HG03159 (cell line): ENCODE results near the gene IL23A.

Source experiments
- ATAC-seq: cut with Tn5 transposase; IDR thresholded peaks from one replicate; pipeline ENCODE4 v1.9.1; 2021; ENCODE audit warnings: mild to moderate bottlenecking, moderate library complexity; ENCODE audit not compliant: unreplicated experiment

IL23A gene

DNA sequence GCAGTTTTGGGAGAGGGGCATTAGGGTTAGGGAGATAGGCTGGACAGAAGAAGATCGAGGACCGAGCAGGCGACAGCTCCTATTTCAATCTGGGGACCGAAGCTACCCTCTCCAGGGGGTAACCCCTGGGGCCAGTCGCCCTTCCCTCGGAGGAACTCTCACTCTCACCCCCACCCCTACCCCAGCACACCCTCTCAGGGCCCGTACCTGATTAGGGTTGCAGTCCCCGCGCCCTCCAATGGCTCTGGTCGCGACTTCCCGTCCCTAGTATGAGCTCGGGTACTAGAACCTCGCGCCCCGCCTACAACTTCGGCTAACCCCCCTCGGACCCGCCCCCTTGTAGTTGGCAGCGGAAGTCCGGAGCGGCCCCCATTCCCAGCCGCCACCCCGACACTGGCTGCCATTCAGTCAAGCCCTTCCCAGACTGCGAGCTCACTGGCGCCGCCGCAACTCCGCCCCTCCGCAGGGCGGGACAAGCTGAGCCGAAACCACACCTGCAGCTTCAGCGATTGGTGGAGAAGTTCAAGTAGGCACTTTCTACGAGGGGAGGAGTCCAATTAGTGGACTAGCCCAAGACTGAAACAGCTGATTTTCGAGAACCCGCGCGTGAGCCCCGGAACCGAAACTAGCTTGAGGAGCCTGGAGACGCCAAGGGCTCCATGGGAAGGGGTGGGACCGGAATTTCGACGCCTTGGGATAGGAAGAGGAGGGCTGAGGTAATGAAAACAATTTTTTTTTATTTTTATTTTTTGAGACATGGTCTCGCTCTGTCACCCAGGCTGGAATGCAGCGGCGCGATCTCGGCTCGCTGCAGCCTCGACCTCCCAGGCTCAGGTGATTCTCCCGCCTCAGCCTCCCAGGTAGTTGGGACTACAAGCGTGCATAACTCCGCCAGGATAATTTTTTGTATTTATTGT lies 21.4 kb downstream of the IL23A start, which contains the start of gene STAT2:
Gene STAT2 (minus strand): TSS at position 257 of the 917 bp plus-strand sequence. CDS start 3,536 bp downstream, outside the sequence.
- ATAC-seq, result peak; percentile 95

GRCh38 chr12:56361487-56362129 lies 22.9 kb downstream of the IL23A start:
- ATAC-seq, result no peak

GRCh38 chr12:56362130-56363059 lies 23.7 kb downstream of the IL23A start, which contains the start of gene APOF:
APOF (minus strand) TSS chr12:56362857; CDS start chr12:56362745, 112 bp downstream.
- ATAC-seq, result no peak

DNA sequence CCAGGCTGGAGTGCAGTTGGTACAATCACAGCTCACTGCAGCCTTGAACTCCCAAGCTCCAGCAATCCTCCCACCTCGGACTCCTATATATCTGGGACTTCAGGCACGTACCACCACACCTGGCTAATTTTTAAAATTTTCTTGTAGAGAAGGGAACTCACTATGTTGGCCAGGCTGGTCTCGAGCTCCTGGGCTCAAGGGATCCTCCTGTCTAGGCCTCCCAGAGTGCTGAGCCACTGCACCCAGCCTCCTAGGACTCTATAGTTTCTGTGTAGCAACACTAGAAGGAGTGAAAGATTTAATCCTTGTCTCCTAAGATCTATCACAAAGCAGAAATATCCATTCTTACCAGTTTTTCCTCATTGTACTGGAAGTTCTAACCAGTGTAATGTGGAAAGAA lies 28.3 kb downstream of the IL23A start:
- ATAC-seq, result no peak

- ATAC-seq, result no peak
These were observed 34.8 kb downstream of the IL23A start for GRCh38 chr12:56373515-56373914.

GRCh38 chr12:56374726-56375597 lies 36.3 kb downstream of the IL23A start:
- ATAC-seq, result peak; percentile 37

DNA sequence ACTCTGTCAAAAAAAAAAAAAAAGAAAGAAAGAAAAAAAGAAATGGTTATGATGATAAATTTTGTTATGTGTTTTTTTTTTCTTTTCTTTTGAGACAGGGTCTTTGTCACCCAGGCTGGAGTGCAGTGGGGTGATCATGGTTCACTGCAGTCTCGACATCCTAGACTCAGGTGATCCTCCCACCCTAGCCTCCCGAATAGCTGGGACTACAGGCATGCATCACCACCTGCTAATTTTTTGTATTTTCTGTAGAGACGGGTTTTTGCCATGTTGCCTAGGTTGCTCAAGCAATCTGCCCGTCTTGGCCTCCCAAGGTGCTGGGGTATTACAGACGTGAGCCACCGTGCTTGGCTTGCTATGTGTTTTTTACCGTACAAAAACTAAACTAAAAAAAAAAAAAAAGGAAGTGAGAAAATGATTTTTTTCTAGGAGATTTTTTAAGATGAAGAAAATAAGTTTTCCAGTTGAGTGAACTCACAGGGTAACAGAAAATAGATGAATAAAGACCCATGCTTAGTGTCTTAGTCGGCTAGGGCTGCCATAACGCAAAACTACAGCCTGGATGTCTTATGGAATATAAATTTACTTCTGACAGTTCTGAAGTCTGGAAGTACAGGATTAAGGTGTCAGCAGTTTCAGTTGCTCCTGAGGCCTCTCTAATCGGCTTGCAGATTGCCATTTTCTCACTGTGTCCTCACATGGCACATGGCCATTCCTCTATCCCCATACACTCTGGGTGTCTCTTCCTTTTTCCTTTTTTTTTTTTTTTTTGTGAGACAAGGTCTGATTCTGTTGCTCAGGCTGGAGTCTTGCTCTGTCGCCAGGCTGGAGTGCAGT lies 37.1 kb downstream of the IL23A start:
- peak; percentile 74 for ATAC-seq

GRCh38 chr12:56377310-56377988 lies 38.8 kb downstream of the IL23A start:
- ATAC-seq, result no peak

DNA sequence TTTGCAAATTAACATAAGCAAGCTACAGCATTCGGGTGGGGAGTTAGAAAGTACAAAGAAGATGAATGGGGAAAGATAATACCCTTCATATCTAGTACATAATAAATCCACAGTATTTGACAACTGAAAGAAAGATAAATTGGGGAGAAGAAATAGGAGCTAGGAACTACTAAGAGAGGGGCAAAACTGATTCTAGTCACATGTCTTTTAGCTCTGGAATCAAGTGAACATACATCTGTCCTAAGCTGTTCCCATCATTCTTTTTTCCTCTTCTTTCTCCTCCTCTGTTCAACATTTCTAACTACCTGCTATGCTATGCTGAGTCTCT lies 39.3 kb downstream of the IL23A start:
- no peak for ATAC-seq

DNA sequence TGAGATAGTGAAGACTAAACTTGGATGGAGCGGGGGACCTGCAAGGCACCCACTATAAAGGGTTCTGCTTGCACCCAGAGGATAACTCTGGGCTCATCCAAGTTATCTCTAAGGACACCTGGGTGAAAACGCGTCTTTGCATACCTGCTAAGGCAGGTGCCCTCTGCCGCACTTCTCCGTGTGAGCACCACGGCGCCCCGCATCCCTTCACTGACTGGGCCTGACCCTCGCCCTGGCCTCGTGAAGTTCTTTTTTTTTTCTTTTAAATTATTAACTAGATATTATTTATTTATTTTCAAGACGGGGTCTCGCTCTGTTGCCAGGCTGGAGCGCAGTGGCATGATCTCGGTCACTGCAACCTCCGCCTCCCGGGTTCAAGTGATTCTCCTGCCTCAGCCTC lies 43.9 kb downstream of the IL23A start:
- ATAC-seq, result no peak

DNA sequence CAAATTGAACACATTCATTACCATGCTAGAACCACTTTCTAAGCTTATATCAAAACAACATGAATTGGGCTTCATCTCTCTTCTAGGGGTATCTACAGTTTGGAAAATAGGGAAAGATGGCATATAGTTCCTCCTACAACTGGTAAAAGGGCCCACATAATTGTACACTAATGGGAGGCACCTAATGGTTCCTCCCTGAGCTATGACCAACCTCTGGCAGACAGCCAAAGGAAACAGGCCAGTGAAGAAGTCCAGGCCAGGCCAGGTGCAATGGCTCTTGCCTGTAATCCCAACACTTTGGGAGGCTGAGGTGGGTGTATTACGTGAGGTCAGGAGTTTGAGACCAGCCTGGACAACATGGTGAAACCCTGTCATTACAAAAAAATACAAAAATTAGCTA lies 47.2 kb downstream of the IL23A start:
- no peak for ATAC-seq

DNA sequence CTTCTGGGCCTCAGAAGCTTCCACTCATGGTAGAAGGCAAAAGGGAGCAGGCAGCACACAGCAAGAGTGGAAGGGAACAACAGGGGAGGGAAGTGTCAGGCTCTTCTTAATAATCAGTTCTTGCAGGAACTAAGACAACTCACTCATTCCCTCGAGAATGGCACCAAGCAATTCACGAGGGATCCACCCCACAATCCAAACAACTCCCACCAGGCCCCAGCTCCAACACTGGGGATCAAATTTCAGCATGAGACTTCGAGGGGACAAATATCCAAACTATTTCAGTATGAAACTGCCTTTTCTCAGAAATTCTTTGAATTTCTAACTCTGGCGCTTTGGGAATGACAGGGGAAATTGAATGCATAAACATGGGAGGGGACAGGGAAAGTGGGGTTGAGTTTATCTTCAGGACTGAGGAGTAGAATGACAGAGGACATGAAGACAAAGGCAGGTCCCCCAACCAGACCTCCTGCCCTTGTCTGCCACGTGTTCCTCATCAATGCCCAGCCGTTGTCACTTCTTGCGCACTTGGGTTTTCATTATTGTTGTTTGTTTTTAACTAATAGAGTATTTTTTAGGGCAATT lies 48.6 kb downstream of the IL23A start:
- ATAC-seq, result no peak

DNA sequence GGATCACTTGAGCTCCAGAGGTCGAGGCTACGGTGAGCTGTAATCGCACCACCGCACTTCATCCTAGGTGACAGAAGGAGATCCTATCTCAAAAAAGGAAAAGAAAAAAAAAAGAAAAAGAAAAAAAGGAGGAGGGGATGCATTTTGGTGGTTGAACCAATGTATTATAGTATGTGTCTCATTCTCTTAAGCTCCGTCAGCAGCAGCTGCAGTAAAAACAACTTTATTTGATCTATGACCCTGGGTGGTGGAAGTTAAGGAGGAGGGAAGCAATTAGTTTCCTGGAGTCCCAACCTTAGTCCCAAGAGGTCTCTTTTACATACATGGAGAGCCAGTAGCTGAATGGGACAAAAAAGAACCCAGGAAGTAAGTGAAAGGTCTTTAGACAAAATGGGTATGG lies 50.7 kb downstream of the IL23A start:
- no peak for ATAC-seq
